ENCODE results near the gene PSMD2. TPM values are rescaled to one million over a fixed set of nuclear protein-coding genes. Genes with fewer than 3 reads are reported as not detected.
A peak's percentile ranks its signal among the peaks of the same experiment; 100 is the strongest.

PSMD2 gene
- total and polyA plus RNA-seq, 2 donors (not counting 3 experiments of a cell fraction or from before 2014, with no cell fraction given): 414 to 435 TPM

DNA sequence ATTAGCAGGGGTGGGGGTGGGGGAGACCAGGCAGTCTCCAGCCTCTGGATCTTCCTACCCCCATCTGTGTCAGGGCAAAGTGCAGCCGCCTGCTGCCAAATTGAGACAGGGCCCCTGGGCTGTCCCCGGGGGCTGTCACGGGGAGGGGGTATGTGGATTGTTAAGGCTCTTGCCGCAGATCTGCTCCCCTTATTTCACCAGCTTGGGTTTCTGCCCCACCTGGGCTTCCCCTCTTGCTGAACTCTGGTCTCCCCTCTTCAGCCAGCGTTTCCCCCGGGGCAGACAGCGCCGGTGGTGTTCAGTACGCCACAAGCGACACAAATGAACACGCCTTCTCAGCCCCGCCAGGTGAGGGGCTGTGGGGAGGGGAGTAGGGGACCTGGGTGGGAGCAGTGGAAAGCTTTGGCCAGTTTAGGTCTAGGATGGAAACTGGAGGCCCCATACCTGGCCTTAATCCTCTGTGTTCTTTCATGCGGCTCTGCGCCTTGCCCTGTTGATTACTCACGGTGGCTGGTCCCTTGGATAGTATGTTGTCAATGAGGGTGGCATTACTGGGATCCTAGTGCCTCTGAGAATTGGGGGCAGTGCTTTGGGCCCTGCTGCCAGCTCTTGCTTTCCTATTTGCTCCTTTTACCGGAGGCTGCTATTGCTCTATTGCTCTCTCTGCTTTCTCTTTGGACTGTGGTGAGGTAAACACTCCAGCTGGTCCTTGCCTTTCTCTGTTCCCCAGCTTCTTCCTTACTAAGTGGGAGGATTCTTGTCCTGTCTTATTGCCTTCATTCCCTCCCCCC is 17.0 kb downstream of the PSMD2 start:
- TF ChIP-seq EZH2 (IDR thresholded peaks at IDR 0.05; ENCODE audit: borderline replicate concordance, low read depth, low read length, severe bottlenecking) (no peak), FOS (IDR thresholded peaks at IDR 0.05; ENCODE audit: borderline replicate concordance, insufficient read depth, low read length) (no peak), GATA2 (IDR thresholded peaks at IDR 0.05; ENCODE audit: insufficient read depth, insufficient read length, low read depth, low read length) (no peak), POLR2AphosphoS5 (IDR thresholded peaks at IDR 0.05; ENCODE audit: insufficient read depth, low read depth, low read length) (no peak), MYC (IDR thresholded peaks at IDR 0.05; ENCODE audit: low read depth, low read length) (no peak), JUN (IDR thresholded peaks at IDR 0.05; ENCODE audit: borderline replicate concordance, insufficient read depth, insufficient read length, low read depth) (no peak), POLR2A (IDR thresholded peaks at IDR 0.05; ENCODE audit: low read depth, low read length) (no peak)
- TF ChIP-seq, protein P1, sequence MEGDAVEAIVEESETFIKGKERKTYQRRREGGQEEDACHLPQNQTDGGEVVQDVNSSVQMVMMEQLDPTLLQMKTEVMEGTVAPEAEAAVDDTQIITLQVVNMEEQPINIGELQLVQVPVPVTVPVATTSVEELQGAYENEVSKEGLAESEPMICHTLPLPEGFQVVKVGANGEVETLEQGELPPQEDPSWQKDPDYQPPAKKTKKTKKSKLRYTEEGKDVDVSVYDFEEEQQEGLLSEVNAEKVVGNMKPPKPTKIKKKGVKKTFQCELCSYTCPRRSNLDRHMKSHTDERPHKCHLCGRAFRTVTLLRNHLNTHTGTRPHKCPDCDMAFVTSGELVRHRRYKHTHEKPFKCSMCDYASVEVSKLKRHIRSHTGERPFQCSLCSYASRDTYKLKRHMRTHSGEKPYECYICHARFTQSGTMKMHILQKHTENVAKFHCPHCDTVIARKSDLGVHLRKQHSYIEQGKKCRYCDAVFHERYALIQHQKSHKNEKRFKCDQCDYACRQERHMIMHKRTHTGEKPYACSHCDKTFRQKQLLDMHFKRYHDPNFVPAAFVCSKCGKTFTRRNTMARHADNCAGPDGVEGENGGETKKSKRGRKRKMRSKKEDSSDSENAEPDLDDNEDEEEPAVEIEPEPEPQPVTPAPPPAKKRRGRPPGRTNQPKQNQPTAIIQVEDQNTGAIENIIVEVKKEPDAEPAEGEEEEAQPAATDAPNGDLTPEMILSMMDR (IDR thresholded peaks at IDR 0.05; ENCODE audit: extremely low read depth in 1 of 2, insufficient read depth in 1 of 2, low read depth in 1 of 2, low read length in 2 of 2): no peak
- TF ChIP-seq, protein P2, sequence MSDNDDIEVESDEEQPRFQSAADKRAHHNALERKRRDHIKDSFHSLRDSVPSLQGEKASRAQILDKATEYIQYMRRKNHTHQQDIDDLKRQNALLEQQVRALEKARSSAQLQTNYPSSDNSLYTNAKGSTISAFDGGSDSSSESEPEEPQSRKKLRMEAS (IDR thresholded peaks at IDR 0.05; ENCODE audit: insufficient read depth, insufficient read length): no peak
- H3K27me3 ChIP-seq (ENCODE audit: control insufficient read depth in 2 of 2, insufficient read depth in 2 of 2, low read length in 2 of 2): no peaks in the 10 kb centered on the region
- peak overlapping the region; percentile 36 to 84 (median 59) for H3K4me3 ChIP-seq (replicated peaks in 1 of 3; ENCODE audit: insufficient read depth in 1 of 3, low read depth in 1 of 3, low read length in 3 of 3)
- H3K9ac ChIP-seq (replicated peaks; ENCODE audit: extremely low read depth, insufficient read depth, low read length): peak overlapping the region; percentile 82
- H3K9me3 ChIP-seq (replicated peaks; ENCODE audit: control insufficient read depth, insufficient read depth, low read length): no peaks in the 10 kb centered on the region
- peaks cover 17% of the 10 kb centered on the region in 2 experiments for H3K36me3 ChIP-seq (ENCODE audit: control insufficient read depth in 2 of 2, extremely low read depth in 1 of 2, insufficient read depth in 2 of 2, low read length in 2 of 2)
- no peak for FAIRE-seq
- no TSS peak for BruUV-seq (replicated peaks)
- dilution Hi-C loops (cut with MboI; ENCODE audit: extremely low pct_ligation_motif_present, low sequenced_read_pairs): no loop called here
- intact Hi-C loops (cut with micrococcal nuclease): loop anchor here (1.0 kb wide), 2 partner anchors 16 to 46 kb away; no protein-coding TSS in a partner anchor
- H3K4me2 ChIP-seq (ENCODE audit: insufficient read depth, low read length): peak overlapping the region; percentile 84
- no peak overlapping the region for H3K27ac ChIP-seq (ENCODE audit: insufficient read depth, low read depth, low read length)
- DNase-seq (ENCODE audit: low read depth, low spot score): no peak
- H4K20me1 ChIP-seq (replicated peaks; ENCODE audit: control insufficient read depth, extremely low read depth, insufficient read depth, low read length): peaks cover 3% of the 10 kb centered on the region
- H3K9me1 ChIP-seq (replicated peaks; ENCODE audit: control insufficient read depth, extremely low read depth, insufficient read depth, low read length): no peaks in the 10 kb centered on the region
- peaks cover 59% of the 10 kb centered on the region for H3K79me2 ChIP-seq (ENCODE audit: control insufficient read depth, insufficient read depth, low read length)
- H2AFZ ChIP-seq (ENCODE audit: low read depth, low read length): no peak overlapping the region
- POLR2A ChIA-PET: interaction anchor here (0.8 to 1.5 kb wide), 3 partner anchors 17 to 46 kb away, joined by 3 to 5 read pairs (median 3); partner anchors contain the start of genes CLCN2, FAM131A and POLR2H
- H3K4me1 ChIP-seq (ENCODE audit: control insufficient read depth, extremely low read depth, insufficient read depth, low read length): peaks cover 44% of the 10 kb centered on the region
- CTCF ChIA-PET: interaction anchor here (0.9 to 1.1 kb wide), 2 partner anchors 11 to 22 kb away, joined by 3 to 4 read pairs; partner anchors contain the start of gene FAM131A

All from endothelial cell of umbilical vein (primary cell).